Panc1 (cell line): Measurements from ENCODE around the gene MAN2C1. TPM values are rescaled to one million over a fixed set of nuclear protein-coding genes. Genes with fewer than 3 reads are reported as not detected.

Source experiments
- ATAC-seq: fragments of 200-7000 bp; cut with Tn5 transposase; 2 replicates; pipeline ENCODE4 v1.9.1; 2020; ENCODE audit warnings: mild to moderate bottlenecking, moderate library complexity
- BruUV-seq: library from RNA; stranded (reverse); fragments of 400-500 nt; replicated peaks from 2 replicates; lab custom pipeline; 2021; lab: Mats Ljungman, UMichigan
- CTCF ChIA-PET: fragments of 300-600 bp; sonication (Branson Sonifier 250); formaldehyde crosslinking; loops from one replicate; lab custom pipeline; 2022; ENCODE audit warnings: antibody characterized with exemption; lab: Charles Lee
- POLR2A ChIA-PET: fragments of 300-600 bp; sonication (Branson Sonifier 250); formaldehyde crosslinking; loops from one replicate; lab custom pipeline; 2022; ENCODE audit warnings: antibody characterized with exemption; lab: Charles Lee
- DNase-seq: peaks from one replicate; pipeline ENCODE4 v3.0.0-alpha.2; 2010; ENCODE audit warnings: low read depth, low spot score
- H3K27ac ChIP-seq: 2 replicates; pipeline ENCODE4 v1.5.1; 2011; ENCODE audit warnings: mild to moderate bottlenecking, low read length, inconsistent platforms
- H3K27me3 ChIP-seq: fragments of 200-500 bp; sonication (Bioruptor generic); 2 replicates; pipeline ENCODE4 v1.6.0; 2014; ENCODE audit warnings: low read length, inconsistent platforms; ENCODE audit not compliant: control insufficient read depth, insufficient read depth
- H3K36me3 ChIP-seq: fragments of 200-500 bp; sonication (Bioruptor generic); 2 replicates; pipeline ENCODE4 v1.5.1; 2014; ENCODE audit warnings: inconsistent platforms, mild to moderate bottlenecking, low read length, moderate library complexity; ENCODE audit not compliant: control insufficient read depth, insufficient read depth
- H3K4me1 ChIP-seq: 2 replicates; pipeline ENCODE4 v1.5.1; 2011; ENCODE audit warnings: inconsistent platforms, mild to moderate bottlenecking, low read length, moderate library complexity; ENCODE audit not compliant: control insufficient read depth, insufficient read depth
- H3K4me3 ChIP-seq, 2 experiments: 2 replicates each; pipeline ENCODE4 v1.5.1; 2011 to 2012; ENCODE audit warnings: low read depth in 2 of 2, low read length in 2 of 2, mild to moderate bottlenecking in 2 of 2, inconsistent platforms in 1 of 2, moderate library complexity in 1 of 2
- H3K9me3 ChIP-seq: fragments of 200-500 bp; sonication (Bioruptor generic); 2 replicates; pipeline ENCODE4 v1.5.1; 2014; ENCODE audit warnings: low read depth, mild to moderate bottlenecking, inconsistent platforms, low read length, moderate library complexity; ENCODE audit not compliant: control insufficient read depth, insufficient read depth
- CTCF ChIP-seq: fragments of 450-650 bp; IDR thresholded peaks from 2 replicates; pipeline ENCODE4 v1.5.1; 2017; ENCODE audit warnings: mild to moderate bottlenecking
- POLR2AphosphoS5 ChIP-seq: IDR thresholded peaks from 2 replicates; pipeline ENCODE4 v1.6.1; 2012; ENCODE audit warnings: mild to moderate bottlenecking, low read depth, low read length, moderate library complexity
- SIN3A ChIP-seq: IDR thresholded peaks from 2 replicates; pipeline ENCODE4 v1.6.1; 2012; ENCODE audit warnings: low read depth, mild to moderate bottlenecking, low read length, moderate library complexity, borderline replicate concordance; ENCODE audit not compliant: insufficient read depth
- TCF7L2 ChIP-seq: IDR thresholded peaks from 2 replicates; pipeline ENCODE4 v1.6.1; 2011; ENCODE audit warnings: mild to moderate bottlenecking, low read depth, low read length, inconsistent platforms
- in situ Hi-C: cut with HindIII; loops from 2 replicates; pipeline ENCODE4 v1.10.0; 2016; ENCODE audit warnings: low sequenced_read_pairs, low pct_unique_long_range_greater_than_20kb
- intact Hi-C: fragments of 100-400 bp; cut with micrococcal nuclease; formaldehyde crosslinking; loops from one replicate; pipeline ENCODE4 v1.10.0; 2022; ENCODE audit not compliant: unreplicated experiment
- total RNA-seq: library from RNA; stranded (reverse); gene quantifications from one replicate; pipeline ENCODE4 v1.2.1, GENCODE V29; 2021; ENCODE audit not compliant: unreplicated experiment
- TF ChIP-seq, protein P1 (sequence below), 2 experiments: IDR thresholded peaks; 2 replicates each; pipeline ENCODE4 v1.6.1; 2011 to 2012; ENCODE audit warnings: low read depth in 2 of 2, control low read depth in 1 of 2, low read length in 1 of 2, mild to moderate bottlenecking in 1 of 2, moderate library complexity in 1 of 2; ENCODE audit not compliant: insufficient read depth in 1 of 2

MAN2C1 gene
- total RNA-seq, 1 experiment from 2014 or later = 127 TPM

DNA sequence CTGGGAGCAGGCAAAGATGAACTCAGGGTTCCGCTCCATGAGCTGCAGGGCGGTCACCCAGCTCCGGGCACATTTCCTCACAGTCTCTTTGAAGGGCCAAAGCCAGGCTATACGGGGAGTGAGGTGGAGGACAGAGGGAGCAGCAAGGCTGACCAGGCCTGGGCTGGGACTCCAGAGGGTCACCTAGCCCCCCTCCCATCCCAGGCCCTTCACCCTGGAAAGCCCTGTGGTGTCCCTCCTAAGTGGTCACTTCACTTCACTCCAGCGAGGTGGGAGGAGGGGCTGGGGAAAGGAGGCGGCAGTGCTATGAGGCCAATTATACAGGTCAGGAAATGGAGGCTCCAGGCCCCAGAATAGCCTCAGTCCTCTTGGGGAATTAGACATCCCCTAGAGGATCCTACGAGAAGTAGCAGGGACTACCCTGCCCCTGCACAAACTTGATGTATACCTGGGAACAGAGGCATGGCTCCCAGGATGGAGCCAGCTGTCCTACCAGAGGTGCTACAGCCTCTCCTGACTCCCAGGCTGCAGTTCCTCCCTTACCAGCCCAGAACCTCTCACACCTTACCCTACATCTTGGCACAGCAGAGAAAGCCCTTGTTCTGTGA is 5.7 kb downstream of the MAN2C1 start:
- no peak for ATAC-seq
- intact Hi-C loops = no loop called here

GRCh38 chr15:75361989-75362641 is 6.3 kb downstream of the MAN2C1 start:
- no TSS peak for BruUV-seq
- CTCF ChIA-PET = no interaction called here
- H3K9me3 ChIP-seq = no peaks in the 10 kb centered on the region
- no peaks in the 10 kb centered on the region; the same call in 1 of the 2 replicates for H3K36me3 ChIP-seq
- H3K27me3 ChIP-seq = no peaks in the 10 kb centered on the region
- H3K4me1 ChIP-seq = peaks cover under 1% of the 10 kb centered on the region; the same call in 1 of the 2 replicates
- intact Hi-C loops = no loop called here
- DNase-seq (no peak), ATAC-seq (peak; percentile 33; the same call in 1 of the 2 replicates)
- TF ChIP-seq, protein P1, sequence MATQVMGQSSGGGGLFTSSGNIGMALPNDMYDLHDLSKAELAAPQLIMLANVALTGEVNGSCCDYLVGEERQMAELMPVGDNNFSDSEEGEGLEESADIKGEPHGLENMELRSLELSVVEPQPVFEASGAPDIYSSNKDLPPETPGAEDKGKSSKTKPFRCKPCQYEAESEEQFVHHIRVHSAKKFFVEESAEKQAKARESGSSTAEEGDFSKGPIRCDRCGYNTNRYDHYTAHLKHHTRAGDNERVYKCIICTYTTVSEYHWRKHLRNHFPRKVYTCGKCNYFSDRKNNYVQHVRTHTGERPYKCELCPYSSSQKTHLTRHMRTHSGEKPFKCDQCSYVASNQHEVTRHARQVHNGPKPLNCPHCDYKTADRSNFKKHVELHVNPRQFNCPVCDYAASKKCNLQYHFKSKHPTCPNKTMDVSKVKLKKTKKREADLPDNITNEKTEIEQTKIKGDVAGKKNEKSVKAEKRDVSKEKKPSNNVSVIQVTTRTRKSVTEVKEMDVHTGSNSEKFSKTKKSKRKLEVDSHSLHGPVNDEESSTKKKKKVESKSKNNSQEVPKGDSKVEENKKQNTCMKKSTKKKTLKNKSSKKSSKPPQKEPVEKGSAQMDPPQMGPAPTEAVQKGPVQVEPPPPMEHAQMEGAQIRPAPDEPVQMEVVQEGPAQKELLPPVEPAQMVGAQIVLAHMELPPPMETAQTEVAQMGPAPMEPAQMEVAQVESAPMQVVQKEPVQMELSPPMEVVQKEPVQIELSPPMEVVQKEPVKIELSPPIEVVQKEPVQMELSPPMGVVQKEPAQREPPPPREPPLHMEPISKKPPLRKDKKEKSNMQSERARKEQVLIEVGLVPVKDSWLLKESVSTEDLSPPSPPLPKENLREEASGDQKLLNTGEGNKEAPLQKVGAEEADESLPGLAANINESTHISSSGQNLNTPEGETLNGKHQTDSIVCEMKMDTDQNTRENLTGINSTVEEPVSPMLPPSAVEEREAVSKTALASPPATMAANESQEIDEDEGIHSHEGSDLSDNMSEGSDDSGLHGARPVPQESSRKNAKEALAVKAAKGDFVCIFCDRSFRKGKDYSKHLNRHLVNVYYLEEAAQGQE (IDR thresholded peaks at IDR 0.05; ENCODE audit: insufficient read depth in 1 of 2, low read depth in 2 of 2, low read length in 1 of 2) = no peak
- TF ChIP-seq POLR2AphosphoS5 (no peak; the same call in 1 of the 2 replicates), CTCF (no peak), SIN3A (no peak), TCF7L2 (no peak)
- in situ Hi-C loops = no loop called here
- POLR2A ChIA-PET = no interaction called here
- H3K27ac ChIP-seq = no peak overlapping the region
- no peak overlapping the region for H3K4me3 ChIP-seq

More for the DNA sequence above, 5.7 kb downstream of the MAN2C1 start:
- peaks cover 3% of the 10 kb centered on the region; the same call in 1 of the 2 replicates for H3K4me1 ChIP-seq
- no peaks in the 10 kb centered on the region for H3K9me3 ChIP-seq
- no peak for TF ChIP-seq CTCF
- no peaks in the 10 kb centered on the region; the same call in 1 of the 2 replicates for H3K36me3 ChIP-seq
- ChIA-PET POLR2A (no interaction called here), CTCF (no interaction called here)
- BruUV-seq = no TSS peak
- no peak overlapping the region for H3K27ac ChIP-seq
- in situ Hi-C loops = no loop called here
- no peaks in the 10 kb centered on the region for H3K27me3 ChIP-seq
- no peak for DNase-seq
- no peak overlapping the region for H3K4me3 ChIP-seq
